NCI-H460 (cell line): Measurements from ENCODE around the gene PRDM16. TPM values are rescaled to one million over a fixed set of nuclear protein-coding genes. Genes with fewer than 3 reads are reported as not detected.

ENCODE experiments used
- DNase-seq: peaks from one replicate; pipeline ENCODE4 v3.0.0-alpha.2; 2016; ENCODE audit warnings: low read depth; ENCODE audit errors: extremely low read depth
- total RNA-seq: library from RNA; depleted of rRNA; stranded (reverse); fragments of >200 nt; shearing (Covaris generic); gene quantifications from 2 replicates; pipeline ENCODE4 v1.2.3, GENCODE V29; 2014

Gene PRDM16
- total RNA-seq, 1 experiment from 2014 or later, result 2.2 TPM

- no peak for DNase-seq
These were observed 399.5 kb downstream of the PRDM16 start for GRCh38 chr1:3468236-3469103.

- no peak for DNase-seq
These were observed 400.3 kb downstream of the PRDM16 start for GRCh38 chr1:3469104-3469848.

- DNase-seq, result no peak
These were observed 401.0 kb downstream of the PRDM16 start for GRCh38 chr1:3469849-3470649.

- DNase-seq, result no peak
These were observed 401.8 kb downstream of the PRDM16 start for GRCh38 chr1:3470650-3471355.

GRCh38 chr1:3471356-3472087, 402.5 kb downstream of the PRDM16 start:
- DNase-seq, result peak; percentile 64

- no peak for DNase-seq
These were observed 403.3 kb downstream of the PRDM16 start for GRCh38 chr1:3472088-3472850.

GRCh38 chr1:3472906-3473305, 403.9 kb downstream of the PRDM16 start:
- DNase-seq, result no peak

- DNase-seq, result no peak
These were observed 404.4 kb downstream of the PRDM16 start for GRCh38 chr1:3473381-3473844.

GRCh38 chr1:3474016-3474415, 405.0 kb downstream of the PRDM16 start:
- no peak for DNase-seq

GRCh38 chr1:3474421-3474820, 405.4 kb downstream of the PRDM16 start:
- DNase-seq, result no peak

GRCh38 chr1:3475839-3476573, 407.0 kb downstream of the PRDM16 start:
- DNase-seq, result no peak

- DNase-seq, result no peak
These were observed 407.7 kb downstream of the PRDM16 start for GRCh38 chr1:3476666-3477065.

GRCh38 chr1:3477241-3477995, 408.4 kb downstream of the PRDM16 start:
- DNase-seq, result no peak

- no peak for DNase-seq
These were observed 409.2 kb downstream of the PRDM16 start for GRCh38 chr1:3478187-3478586.

GRCh38 chr1:3479511-3480368, 410.7 kb downstream of the PRDM16 start:
- DNase-seq, result no peak

- DNase-seq, result no peak
These were observed 411.3 kb downstream of the PRDM16 start for GRCh38 chr1:3480369-3480719.

GRCh38 chr1:3481046-3481445, 412.0 kb downstream of the PRDM16 start:
- DNase-seq, result no peak
